Skeletal muscle cell (primary cell): ENCODE measurements around the gene ERBIN.
"Not testable (repeated sequence)": the region's sequence is repeated elsewhere in the genome, so short reads cannot be mapped to it uniquely, and the experiment has no call there.

Experiments used
- DNase-seq: peaks from one replicate; pipeline ENCODE4 v3.0.0-alpha.2; 2010; ENCODE audit warnings: low read depth
- H3K4me3 ChIP-seq: 2 replicates; pipeline ENCODE4 v1.5.1; 2011; ENCODE audit warnings: low read depth, mild to moderate bottlenecking, control low read depth, low read length, moderate library complexity

Gene ERBIN

DNA sequence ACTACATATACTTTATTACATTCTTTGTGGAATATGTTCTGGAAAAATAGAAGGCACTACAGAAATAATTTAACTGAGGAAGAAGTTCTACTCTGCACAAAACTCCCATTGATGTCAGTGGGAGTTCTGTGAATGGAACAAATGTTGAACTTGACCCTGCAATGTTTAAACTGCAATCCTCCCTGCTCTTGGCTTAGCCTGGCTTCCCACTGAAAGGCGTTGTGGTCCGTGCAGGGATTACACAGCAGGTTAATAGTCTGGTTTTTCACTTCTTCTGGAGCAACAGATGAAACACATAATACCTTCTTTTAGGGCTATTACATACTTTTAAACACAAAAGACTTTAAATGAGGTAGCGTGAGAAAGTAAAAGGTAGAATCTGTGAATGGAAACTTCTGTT, 12.9 kb upstream of the ERBIN start:
- H3K4me3 ChIP-seq, result no peak overlapping the region
- peak; percentile 12 for DNase-seq

DNA sequence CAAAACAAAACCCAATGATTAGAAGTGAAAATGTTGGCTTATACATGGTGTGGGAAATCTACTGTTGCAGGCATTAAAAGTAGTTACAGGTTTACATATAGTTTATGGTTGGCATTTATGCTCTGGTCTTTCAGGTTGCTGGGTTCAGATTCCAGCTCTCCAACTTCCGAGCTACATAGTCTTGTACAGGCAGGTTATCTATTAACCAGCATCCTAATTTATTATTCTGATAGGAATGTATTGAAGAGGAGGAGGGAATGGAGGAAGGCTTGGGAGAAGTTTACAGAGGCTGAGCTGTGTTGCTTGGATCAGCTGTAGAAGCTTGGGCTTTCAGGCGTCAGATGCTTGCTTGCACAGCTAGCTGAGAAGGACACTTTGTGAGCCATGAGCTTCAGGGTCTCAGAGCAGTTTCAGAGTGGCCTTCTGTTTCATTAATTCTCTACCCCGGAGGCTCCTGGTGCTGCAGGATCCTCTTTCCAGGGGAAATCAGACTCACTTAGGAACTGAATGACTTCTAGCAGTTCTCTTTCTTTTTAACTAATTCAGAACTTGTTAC, 11.7 kb upstream of the ERBIN start:
- no peak for DNase-seq

DNA sequence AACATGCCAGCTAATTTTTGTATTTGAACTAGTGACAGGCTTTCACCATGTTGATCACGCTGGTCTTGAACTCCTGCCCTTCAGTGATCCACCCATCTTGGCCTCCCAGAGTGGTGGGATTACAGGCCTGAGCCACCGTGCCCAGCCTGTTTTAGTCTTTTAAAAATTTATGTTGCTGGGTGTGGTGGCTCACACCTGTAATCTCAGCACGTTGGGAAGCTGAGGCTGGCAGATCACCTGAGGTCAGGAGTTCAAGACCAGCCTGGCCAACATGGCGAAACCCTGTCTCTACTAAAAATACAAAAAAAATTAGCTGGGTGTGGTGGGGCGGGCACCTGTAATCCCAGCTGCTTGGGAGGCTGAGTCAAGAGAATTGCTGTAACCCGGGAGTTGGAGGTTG, 10.7 kb upstream of the ERBIN start:
- not testable (repeated sequence) for H3K4me3 ChIP-seq, DNase-seq

More for the DNA sequence above, 11.7 kb upstream of the ERBIN start:
- H3K4me3 ChIP-seq, result no peak overlapping the region

DNA sequence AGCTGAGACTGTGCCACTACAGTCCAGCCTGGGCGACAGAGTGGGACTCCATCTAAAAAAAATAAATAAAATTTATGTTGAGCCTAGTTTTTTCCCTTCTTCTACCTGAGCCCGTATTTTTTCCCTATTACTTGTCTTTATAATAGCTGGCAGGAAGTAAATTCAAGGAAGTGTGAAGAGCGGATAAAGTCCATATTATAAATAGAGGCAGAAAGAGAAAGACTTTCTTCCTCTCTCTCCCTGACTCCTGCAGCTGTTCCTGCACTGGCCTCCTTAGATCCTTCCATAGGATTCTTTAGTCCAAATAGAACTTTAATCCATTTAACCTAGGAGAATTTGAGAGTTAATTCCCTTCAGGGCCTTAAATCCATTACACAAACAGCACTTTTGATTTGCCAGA, 10.3 kb upstream of the ERBIN start:
- no peak overlapping the region for H3K4me3 ChIP-seq
- no peak for DNase-seq

DNA sequence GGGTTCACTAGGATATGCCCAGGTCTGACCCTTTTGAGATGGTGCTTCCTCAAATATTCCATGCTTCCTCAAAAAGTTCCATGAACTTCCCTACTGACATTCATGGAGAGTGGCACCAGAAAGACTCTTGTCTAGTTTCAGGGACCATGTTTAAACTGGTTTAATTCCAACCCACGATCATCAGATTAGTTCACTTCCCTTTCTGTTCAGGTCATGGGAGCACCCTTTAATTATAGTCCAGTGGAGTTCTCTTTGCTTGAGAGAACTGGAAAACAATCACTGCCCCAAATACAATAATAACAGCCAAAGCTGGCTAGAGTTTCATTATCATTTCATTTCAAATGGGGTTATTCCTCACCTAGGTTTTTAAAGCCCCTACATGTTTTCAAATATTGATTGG, 9.7 kb upstream of the ERBIN start:
- no peak overlapping the region for H3K4me3 ChIP-seq
- DNase-seq, result no peak

DNA sequence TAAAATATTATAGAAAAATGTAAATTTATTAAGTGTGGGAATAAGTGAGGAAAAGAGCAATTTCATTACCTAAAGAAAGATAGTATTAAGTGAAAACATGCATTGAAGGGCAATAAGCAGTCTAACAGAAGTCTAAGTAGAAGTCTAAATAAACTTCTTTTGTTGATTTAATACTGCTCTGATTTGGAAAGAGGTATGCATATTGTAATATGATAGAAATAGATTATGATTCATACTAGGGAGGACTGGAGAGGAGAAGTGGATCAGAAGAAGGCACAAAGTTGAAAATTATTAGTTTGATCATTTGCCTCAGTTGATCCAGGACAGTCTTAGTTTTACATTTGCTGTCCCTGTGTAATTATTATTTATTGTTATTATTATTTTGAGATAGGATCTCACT, 6.6 kb upstream of the ERBIN start:
- DNase-seq, result no peak
- no peak overlapping the region for H3K4me3 ChIP-seq

DNA sequence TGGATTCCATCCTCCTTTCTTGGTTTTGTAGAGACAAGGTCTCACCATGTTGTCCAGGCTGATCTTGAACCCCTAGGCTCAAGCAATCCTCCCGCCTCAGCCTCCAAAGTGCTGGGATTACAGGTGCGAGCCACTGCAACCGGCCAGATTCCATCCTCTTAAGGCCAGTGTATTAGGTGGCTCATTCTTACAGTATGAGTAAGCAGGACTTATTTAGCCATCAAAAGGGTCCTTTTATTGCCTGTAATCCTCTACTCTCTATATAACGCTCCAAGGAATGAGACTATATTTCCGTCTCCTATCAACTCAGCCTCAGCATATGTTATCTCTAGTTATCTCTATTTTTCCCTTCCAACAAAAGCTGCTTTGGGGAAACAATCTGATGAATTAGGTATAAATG, 3.0 kb upstream of the ERBIN start:
- H3K4me3 ChIP-seq, result no peak overlapping the region
- no peak for DNase-seq

DNA sequence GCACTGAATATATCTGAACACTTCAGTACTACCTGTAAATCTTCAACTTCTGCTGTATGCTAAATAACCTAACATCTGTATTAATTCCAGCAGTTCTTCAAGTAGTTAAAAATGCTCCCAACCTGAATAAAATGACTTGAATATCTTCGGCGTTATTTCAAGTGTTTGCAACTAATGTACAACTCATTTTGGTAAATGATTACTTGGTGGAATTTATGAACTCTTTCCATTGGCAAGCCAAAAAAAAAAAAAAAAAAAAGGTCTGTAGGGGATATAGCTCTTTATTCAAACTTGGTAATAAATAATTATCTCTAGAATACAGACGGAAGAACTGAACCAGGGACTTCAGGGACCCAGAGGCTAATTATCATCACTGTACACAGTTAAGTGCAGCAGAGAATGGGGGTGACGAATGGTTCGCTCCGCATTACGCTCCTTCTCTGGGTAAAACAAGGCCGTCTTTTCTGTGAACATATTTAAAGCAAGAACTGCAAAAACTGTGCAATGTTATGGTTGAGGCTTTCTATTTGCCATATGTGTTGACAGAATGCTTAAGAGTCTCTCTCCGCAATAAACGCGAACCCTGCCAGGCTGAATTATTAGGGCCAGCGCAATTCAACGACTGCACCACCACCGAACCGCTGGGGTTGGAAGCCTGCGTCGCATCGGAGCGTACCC, 1.9 kb upstream of the ERBIN start:
- DNase-seq, result no peak
- H3K4me3 ChIP-seq, result peak overlapping the region; percentile 67

DNA sequence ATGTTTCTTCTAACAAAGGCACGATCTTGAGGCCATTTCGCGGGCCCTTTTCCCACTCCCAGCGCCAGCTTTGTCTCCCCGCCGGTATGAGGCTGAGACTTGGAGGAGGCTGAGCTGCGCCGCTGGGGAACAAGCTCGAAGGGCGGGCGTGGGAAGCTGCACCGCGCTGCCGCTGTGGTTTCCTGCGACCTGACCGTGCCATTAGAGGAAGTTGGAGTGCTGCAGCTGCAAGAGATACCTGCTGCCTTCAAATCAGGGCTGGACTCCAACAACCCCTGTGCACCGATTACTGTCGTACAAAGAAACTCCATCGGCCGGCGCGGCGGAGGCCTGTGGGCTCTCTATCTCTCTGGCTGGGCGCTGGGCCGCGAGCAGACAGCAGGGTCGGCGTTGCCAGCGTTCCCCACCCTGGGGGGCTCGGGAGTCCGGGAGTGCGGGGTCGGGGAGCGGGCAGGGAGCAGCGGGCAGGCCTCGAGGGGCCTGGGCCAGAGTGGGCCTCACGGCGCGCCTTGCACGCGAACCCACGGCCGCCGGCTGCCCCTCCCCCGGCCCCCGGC, 1.3 kb upstream of the ERBIN start:
- DNase-seq, result peak; percentile 70
- peak overlapping the region; percentile 67 for H3K4me3 ChIP-seq

DNA sequence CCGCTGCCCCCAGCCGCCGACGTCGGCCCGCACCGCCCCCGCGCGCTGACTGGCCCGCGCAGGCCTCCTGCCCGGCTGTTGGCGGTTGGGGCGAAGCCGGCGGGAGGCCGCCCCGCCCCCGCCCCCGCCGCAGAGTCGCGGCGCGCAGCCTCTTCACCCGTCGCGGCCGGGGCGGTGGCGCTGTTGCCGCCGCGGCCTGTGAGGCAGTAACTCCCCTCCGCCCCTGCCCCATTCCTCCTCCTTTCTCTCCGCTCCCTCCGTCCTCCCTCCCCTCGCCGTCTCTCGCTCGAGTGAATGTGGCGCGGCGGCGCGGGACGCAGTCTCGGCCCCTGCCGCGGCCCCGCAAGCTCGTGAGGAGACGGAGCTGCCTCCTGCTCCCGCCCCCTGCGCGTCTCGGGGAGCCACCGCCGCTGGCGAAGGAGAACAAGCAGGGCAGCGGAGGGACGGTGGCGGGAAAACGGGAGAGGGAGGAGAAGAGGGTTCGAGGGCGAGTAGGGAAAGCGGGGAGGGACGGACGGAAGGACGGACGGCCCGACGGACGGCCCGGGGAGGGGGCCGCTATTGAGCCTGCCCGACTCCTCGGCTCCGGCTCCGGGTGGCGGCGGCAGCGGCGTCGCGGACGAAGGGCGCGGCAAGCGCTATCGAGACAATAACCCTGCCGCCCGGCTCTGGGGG, 637 bp upstream of the ERBIN start:
- peak overlapping the region; percentile 93 for H3K4me3 ChIP-seq
- DNase-seq, result peak; percentile 57

DNA sequence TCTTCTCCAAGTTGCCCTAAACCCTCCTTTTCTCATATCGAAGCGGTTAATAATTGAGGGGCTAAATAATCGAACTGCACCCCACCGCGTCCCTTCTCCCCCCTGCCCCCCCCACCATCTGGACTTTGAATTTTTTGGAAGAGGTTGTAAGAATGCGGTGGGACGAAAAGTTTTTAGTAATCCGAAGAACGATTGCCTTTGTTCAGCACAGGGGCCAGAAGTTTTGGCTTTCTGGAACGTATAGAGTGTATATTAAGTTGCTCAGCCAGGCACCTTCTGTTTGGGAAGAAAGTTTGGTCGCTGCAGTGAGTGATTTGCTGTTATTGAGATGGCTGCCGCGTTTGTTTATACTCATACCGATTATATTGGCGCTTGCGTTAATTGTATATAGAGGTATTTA, 518 bp downstream of the ERBIN start:
- H3K4me3 ChIP-seq, result peak overlapping the region; percentile 93
- DNase-seq, result no peak

DNA sequence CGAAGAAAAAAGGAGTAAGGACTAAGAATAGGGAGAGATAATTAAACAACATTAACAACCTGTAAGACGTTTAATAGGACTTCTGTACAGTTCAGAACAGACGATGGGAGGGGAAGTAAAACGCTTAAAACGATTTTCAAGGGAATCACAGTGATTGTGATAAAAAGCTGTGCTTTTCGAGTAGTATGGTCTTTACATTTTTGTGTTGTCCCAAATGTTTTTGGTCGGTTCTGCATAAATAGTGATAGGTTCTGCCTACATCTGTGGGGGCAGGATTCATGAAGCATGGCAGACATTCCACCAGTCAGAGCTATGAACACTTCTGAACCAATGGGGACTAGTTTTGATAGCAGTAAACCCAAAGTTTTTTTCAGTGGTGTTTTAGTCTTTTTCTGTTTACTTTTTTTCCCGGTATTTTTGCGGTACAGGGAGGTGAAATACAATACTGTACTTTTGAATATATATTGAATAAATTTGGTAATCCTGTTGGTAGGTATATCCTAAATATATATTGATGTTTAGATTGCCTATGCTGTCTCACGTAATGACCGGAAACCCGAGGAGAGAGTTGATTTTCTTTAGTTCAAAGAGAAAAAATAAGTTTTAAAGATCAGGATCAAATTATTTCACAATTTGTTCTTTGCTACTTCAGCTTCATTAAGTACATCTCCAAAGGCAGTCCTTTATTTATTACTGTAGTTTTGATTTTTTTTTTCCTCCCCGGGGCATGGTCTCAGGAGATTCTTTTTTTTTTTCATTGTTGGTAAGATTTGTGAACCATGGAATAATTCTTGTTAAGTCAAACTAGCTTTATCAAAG, 1.3 kb downstream of the ERBIN start:
- DNase-seq, result peak; percentile 20
- H3K4me3 ChIP-seq, result peak overlapping the region; percentile 93

DNA sequence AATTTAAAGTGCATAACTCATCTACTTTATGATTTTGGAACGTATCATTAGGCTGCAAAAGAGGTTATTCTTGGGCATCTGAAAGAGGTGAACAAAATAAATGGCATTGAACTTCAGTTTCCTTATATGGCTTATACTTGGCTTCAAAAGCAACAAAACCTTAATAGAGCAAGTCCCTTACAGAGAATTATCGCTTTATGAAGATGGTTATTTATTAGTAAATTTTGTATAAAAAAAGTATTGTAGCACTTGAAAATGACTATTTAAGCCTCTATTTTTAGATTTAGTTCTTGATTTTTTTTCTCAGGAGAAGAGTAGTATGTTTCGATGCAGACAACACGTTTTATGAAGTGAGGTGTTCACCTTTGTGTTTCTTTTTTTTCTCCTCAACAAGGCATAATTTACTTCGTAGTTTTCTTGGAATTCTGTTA, 2.0 kb downstream of the ERBIN start:
- peak overlapping the region; percentile 93 for H3K4me3 ChIP-seq
- no peak for DNase-seq

DNA sequence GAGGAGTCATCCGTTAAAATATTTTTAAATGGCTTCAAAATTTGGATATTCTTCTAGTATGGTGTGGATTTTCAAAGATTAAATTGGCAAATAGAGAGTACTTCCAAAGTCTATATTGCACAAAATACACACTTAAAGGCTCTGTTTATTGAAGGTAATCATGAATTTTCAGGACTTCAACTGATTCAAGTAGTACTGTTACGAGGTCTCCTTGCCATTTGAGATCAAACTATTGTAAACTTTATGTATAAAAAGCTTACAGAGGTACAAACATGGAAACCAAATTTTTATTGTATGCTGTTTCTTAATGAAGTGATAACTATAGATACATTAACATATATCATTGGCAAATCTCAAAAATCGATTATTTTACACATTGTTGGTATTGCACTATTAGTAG, 2.5 kb downstream of the ERBIN start:
- no peak for DNase-seq
- H3K4me3 ChIP-seq, result peak overlapping the region; percentile 93

DNA sequence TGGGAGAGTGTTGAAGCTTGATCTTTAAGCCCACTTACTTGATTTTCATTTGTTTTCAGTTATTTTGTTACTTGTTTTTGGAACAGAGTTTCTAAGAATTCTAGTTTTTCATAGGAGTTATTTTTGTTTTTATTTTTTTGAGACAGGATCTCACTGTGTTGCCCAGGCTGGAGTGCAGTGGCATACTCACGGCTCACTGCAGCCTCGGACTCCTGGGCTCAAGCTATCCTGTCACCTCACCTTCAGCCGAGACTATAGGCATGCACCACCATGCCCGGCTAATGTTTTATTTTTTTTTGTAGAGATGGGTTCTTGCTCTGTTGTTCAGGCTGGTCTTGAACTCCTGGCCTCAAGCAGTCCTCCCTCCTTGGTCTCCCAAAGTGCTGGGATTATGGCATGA, 6.3 kb downstream of the ERBIN start:
- no peak overlapping the region for H3K4me3 ChIP-seq
- no peak for DNase-seq

DNA sequence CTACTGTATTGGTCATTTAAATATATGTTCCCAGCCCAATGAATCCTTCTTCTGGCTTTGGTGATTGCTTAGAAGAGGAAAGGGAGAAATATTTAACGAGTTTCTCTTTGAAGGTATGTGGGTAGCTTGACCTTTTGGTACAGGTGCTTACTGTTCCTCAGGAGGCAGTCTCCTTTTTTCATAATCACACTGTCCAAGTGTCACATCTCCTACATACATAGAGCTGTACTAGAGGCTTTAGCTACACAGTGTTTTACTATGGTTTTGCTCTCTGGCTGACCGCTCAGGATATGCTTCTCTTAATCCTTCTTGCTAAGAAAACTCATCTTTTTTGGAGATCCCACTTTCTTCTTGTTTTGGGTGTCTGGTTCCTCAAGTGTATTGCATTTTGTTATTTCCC, 6.9 kb downstream of the ERBIN start:
- no peak overlapping the region for H3K4me3 ChIP-seq

DNA sequence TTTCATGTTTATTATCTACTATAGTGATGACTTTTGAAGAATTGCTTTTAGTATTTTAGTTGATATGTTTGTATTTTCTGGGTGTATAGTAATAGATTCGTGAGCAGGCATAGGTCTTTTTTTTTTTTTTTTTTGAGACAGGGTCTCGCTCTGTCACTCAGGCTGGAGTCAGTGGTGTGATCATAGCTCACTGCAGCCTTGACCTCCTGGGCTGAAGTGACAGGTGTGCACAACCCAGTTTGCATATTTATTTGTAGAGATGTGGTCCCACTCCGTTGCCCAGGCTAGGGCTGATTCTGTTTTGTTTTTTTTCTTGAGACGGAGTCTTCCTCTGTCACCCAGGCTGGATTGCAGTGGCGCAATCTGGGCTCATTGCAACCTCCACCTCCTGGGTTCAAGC, 11.9 kb downstream of the ERBIN start:
- no peak for DNase-seq
- H3K4me3 ChIP-seq, result no peak overlapping the region

More for the DNA sequence above, 6.9 kb downstream of the ERBIN start:
- DNase-seq, result no peak

DNA sequence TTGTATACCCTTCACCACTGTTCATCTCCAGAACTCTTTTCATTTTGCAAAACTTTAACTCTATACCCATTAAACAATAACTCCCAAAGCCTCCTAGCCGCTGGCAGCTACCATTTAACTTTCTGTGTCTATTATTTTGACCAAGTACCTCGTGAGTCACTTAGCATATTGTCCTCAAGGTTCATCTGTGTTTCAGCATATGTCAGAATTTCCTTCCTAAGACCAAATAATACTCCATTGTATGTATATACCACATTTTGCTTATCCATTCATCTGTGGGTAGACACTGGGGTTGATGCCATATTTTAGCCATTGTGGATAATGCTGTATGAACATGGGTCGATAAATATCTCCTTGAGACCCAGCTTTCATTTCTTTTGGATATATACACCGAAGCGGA, 17.4 kb downstream of the ERBIN start:
- no peak overlapping the region for H3K4me3 ChIP-seq
- no peak for DNase-seq

DNA sequence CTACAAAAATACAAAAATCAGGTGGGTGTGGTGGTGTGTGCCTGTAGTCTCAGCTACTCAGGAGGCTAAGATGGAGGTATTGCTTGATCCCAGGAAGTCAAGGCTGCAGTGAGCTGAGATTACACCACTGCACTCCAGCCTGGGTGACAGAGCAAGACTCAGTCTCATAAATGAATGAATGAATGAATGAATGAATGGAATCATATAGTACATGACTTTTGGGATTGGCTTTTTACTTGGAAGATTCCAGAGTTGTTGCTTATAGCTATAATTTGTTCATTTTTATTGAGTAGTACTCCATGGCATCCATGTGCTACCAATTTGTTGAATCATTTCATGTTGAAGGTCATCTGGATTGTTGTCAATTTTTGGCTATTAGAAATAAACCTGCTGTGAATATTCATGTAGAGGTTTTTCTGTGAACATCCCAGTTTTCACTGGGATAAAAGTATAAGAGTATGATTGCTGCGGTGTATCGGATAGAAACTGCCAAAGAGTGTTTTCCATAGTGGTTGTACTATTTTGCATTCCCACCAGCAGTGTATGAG, 19.9 kb downstream of the ERBIN start:
- no peak overlapping the region for H3K4me3 ChIP-seq
- no peak for DNase-seq
